ENCODE measurements around the gene ZGPAT.

ZGPAT gene

DNA sequence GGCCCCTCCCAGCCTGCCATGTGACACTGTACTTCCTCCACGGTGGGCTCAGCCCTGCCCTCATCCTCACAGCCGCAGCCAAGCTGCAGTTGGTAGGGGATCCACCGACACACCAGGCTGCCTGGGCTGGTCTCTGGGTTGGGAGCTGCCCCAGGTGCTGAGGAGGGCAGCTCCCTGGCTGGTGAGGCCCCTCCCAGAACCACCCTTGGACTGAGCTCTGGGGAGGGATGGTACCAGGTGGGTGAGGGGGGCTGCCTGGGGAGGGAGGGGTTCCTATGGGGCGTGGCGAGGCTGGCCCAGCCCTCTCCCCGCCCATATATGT lies 11.6 kb upstream of the ZGPAT start:
- Histone ChIP-seq H3K9ac (peak overlapping the region; percentile 72), H4K20me1 (peaks cover 52% of the 10 kb centered on the region), H3K27me3 (no peaks in the 10 kb centered on the region), H3K4me2 (peak overlapping the region; percentile 99), H3K9me3 (no peaks in the 10 kb centered on the region), H3K36me3 (peaks cover 42% of the 10 kb centered on the region), H3K27ac (peak overlapping the region; percentile 82), H3K4me3 (peak overlapping the region; percentile 63), H3K4me1 (peaks cover 70% of the 10 kb centered on the region)
- TF ChIP-seq Cebpa-rat (IDR thresholded peaks at IDR 0.05) = no peak

DNA sequence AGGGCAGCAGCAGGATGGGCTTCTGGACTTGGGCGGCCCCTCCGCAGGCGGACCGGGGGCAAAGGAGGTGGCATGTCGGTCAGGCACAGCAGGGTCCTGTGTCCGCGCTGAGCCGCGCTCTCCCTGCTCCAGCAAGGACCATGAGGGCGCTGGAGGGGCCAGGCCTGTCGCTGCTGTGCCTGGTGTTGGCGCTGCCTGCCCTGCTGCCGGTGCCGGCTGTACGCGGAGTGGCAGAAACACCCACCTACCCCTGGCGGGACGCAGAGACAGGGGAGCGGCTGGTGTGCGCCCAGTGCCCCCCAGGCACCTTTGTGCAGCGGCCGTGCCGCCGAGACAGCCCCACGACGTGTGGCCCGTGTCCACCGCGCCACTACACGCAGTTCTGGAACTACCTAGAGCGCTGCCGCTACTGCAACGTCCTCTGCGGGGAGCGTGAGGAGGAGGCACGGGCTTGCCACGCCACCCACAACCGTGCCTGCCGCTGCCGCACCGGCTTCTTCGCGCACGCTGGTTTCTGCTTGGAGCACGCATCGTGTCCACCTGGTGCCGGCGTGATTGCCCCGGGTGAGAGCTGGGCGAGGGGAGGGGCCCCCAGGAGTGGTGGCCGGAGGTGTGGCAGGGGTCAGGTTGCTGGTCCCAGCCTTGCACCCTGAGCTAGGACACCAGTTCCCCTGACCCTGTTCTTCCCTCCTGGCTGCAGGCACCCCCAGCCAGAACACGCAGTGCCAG lies 11.0 kb upstream of the ZGPAT start, which contains the start of gene TNFRSF6B:
TNFRSF6B (plus strand) TSS at position 25 of the 729 bp plus-strand sequence; CDS start at position 141, 116 bp downstream.
- Histone ChIP-seq H3K9me3 (no peaks in the 10 kb centered on the region), H3K27ac (peak within 1 kb of the TSS; percentile 82), H3K27me3 (no peaks in the 10 kb centered on the region), H3K9ac (peak within 1 kb of the TSS; percentile 72), H3K4me2 (peak within 1 kb of the TSS; percentile 99), H4K20me1 (peaks cover 51% of the 10 kb centered on the region), H3K4me3 (peak within 1 kb of the TSS; percentile 63), H3K4me1 (peaks cover 65% of the 10 kb centered on the region), H3K36me3 (peaks cover 47% of the 10 kb centered on the region)
- TF ChIP-seq Cebpa-rat (IDR thresholded peaks at IDR 0.05) = no peak

DNA sequence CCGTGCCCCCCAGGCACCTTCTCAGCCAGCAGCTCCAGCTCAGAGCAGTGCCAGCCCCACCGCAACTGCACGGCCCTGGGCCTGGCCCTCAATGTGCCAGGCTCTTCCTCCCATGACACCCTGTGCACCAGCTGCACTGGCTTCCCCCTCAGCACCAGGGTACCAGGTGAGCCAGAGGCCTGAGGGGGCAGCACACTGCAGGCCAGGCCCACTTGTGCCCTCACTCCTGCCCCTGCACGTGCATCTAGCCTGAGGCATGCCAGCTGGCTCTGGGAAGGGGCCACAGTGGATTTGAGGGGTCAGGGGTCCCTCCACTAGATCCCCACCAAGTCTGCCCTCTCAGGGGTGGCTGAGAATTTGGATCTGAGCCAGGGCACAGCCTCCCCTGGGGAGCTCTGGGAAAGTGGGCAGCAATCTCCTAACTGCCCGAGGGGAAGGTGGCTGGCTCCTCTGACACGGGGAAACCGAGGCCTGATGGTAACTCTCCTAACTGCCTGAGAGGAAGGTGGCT lies 10.4 kb upstream of the ZGPAT start:
- Histone ChIP-seq H3K27ac (peak overlapping the region; percentile 82; the same call in 1 of the 2 replicates), H3K9me3 (no peaks in the 10 kb centered on the region), H3K9ac (peak overlapping the region; percentile 72), H3K4me3 (peak overlapping the region; percentile 63), H3K27me3 (no peaks in the 10 kb centered on the region), H3K4me1 (peaks cover 59% of the 10 kb centered on the region), H3K4me2 (peak overlapping the region; percentile 99), H3K36me3 (peaks cover 52% of the 10 kb centered on the region), H4K20me1 (peaks cover 50% of the 10 kb centered on the region)
- no peak for TF ChIP-seq Cebpa-rat (IDR thresholded peaks at IDR 0.05)

DNA sequence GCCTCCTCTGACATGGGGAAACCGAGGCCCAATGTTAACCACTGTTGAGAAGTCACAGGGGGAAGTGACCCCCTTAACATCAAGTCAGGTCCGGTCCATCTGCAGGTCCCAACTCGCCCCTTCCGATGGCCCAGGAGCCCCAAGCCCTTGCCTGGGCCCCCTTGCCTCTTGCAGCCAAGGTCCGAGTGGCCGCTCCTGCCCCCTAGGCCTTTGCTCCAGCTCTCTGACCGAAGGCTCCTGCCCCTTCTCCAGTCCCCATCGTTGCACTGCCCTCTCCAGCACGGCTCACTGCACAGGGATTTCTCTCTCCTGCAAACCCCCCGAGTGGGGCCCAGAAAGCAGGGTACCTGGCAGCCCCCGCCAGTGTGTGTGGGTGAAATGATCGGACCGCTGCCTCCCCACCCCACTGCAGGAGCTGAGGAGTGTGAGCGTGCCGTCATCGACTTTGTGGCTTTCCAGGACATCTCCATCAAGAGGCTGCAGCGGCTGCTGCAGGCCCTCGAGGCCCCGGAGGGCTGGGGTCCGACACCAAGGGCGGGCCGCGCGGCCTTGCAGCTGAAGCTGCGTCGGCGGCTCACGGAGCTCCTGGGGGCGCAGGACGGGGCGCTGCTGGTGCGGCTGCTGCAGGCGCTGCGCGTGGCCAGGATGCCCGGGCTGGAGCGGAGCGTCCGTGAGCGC lies 9.8 kb upstream of the ZGPAT start:
- peaks cover 58% of the 10 kb centered on the region for H3K36me3 ChIP-seq
- peaks cover 55% of the 10 kb centered on the region for H3K4me1 ChIP-seq
- no peak overlapping the region; the same call in 1 of the 2 replicates for H3K9ac ChIP-seq
- no peaks in the 10 kb centered on the region for H3K9me3 ChIP-seq
- H4K20me1 ChIP-seq = peaks cover 55% of the 10 kb centered on the region
- no peak for TF ChIP-seq Cebpa-rat (IDR thresholded peaks at IDR 0.05)
- no peak overlapping the region; the same call in 1 of the 2 replicates for H3K4me3 ChIP-seq
- H3K4me2 ChIP-seq = peak overlapping the region; percentile 99
- H3K27ac ChIP-seq = no peak overlapping the region
- no peaks in the 10 kb centered on the region for H3K27me3 ChIP-seq

DNA sequence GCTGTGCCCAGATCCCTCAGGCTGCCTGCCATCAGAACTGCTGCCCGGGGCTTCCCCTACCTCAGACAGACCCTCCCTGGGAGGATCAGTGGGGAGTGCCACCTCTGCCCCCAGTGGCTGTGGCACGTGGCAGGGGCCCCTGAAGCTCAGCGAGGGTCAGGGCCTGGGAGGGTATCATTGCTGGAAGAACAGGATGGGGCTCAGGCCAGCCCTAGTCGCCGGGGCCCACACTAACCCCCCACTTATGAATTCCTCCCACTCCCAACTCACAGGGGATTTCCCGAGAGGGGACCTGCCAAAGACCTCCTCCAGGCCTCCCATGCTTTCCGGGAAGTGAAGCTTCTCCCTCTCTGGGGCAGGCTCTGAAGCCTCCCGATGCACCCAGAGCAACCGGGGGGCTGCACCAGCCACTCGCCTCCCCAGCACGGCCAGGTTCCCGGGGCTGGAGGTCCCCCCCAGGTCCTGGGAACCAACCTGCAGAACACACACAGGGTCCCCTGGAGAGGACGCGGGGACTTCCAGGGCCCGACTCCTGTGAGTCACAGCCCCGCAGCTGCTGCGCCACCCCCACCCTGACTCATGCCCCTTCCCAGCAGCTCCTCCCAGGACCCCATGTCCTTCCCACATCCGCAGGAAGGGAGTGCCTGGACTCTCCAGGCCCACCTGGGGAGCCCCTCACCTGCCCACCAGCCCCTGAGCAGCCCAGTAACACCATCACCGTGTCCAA lies 8.9 kb upstream of the ZGPAT start:
- H4K20me1 ChIP-seq = peaks cover 64% of the 10 kb centered on the region
- H3K36me3 ChIP-seq = peaks cover 64% of the 10 kb centered on the region
- H3K27ac ChIP-seq = peak overlapping the region; percentile 58; the same call in 1 of the 2 replicates
- no peak for TF ChIP-seq Cebpa-rat (IDR thresholded peaks at IDR 0.05)
- no peak overlapping the region for H3K4me3 ChIP-seq
- H3K9me3 ChIP-seq = no peaks in the 10 kb centered on the region
- H3K9ac ChIP-seq = no peak overlapping the region
- H3K4me1 ChIP-seq = peaks cover 55% of the 10 kb centered on the region
- H3K27me3 ChIP-seq = no peaks in the 10 kb centered on the region
- H3K4me2 ChIP-seq = peak overlapping the region; percentile 34; the same call in 1 of the 2 replicates

DNA sequence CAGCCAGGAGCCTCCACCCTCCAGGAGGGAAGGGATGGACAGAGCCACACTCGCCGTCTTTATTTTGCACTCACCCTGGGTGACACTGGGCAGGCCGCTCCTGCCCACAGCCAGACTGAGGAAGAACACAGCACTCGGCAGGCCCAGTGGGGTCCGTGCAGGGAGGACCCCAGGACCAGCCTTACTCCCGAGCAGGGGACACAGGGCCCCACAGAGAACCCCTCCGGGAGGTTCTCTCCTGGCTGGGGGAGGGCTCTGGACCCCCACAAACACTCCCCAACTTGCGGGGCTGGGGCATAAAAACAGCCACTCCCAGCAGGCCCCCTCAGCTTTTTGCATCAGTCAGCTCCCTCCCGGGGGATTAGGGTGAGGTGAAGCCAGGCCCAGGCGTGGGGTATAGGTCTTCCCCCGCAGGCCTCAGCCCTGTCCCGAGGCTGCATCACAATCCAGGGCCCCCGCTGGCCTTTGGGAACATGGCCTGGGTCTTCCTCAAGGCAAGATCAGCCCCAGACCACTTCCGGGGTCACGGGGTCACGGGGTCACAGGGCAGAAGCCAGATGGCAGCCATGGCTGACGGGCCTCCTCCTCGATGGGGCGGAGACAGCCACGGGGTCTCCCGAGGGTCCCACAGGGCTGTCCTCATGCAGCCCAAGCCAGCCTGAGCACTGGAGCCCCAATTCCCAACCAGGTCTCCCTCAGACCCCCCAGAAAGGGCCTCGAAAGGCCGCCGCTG lies 8.2 kb upstream of the ZGPAT start:
- Histone ChIP-seq H3K9ac (0 out of 2 replicates have a peak overlapping the region, but pooled peaks have one; percentile 38), H3K36me3 (peaks cover 65% of the 10 kb centered on the region), H4K20me1 (peaks cover 71% of the 10 kb centered on the region), H3K27me3 (no peaks in the 10 kb centered on the region), H3K4me2 (peak overlapping the region; percentile 34), H3K9me3 (no peaks in the 10 kb centered on the region), H3K27ac (peak overlapping the region; percentile 58), H3K4me3 (no peak overlapping the region), H3K4me1 (peaks cover 55% of the 10 kb centered on the region)
- no peak for TF ChIP-seq Cebpa-rat (IDR thresholded peaks at IDR 0.05)

DNA sequence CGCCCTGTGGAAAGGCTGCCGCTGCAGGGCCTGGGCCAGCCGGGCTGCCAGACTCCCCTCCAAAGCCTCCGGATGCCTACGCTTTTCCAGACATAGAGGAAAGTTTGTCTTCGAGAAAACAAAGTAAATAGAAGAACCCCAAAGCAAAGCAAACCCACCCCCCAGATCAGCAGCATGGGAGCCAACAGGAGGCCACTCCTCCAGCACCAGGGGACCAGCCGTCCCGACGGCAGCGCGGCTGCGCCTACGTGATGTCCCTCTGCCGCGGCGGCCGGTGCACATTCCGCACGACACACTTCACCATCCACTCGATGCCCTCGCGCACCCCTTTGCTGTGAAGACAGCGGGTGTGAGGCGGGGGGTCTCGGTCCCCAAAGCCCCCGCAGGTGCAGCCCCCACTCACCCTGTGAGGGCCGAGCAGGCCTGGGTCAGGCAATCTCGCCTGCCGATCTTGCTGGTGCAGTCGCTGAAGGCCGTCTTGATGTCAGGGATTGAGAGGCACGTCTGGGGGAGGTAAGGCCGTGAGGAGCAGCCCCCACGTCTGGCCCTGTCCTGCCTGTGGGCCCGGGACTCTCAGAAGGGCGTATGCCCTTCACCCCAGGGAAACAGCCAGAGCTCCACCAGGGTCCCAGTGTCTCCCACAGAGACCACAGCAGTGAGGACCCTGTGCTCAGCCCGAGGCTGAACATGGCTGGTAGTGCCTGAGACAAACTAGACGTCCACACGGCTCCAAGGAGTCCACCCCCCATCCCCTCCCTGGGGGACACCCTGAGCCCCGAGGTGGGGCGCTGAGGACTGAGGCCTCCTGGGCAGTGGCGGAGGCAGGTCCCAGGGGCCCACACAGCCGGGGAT lies 7.4 kb upstream of the ZGPAT start:
- Histone ChIP-seq H3K4me2 (peak overlapping the region; percentile 34), H3K36me3 (peaks cover 66% of the 10 kb centered on the region), H3K27me3 (no peaks in the 10 kb centered on the region), H3K9ac (no peak overlapping the region), H3K27ac (no peak overlapping the region), H3K4me1 (peaks cover 52% of the 10 kb centered on the region), H3K9me3 (no peaks in the 10 kb centered on the region), H3K4me3 (no peak overlapping the region), H4K20me1 (peaks cover 79% of the 10 kb centered on the region)
- TF ChIP-seq Cebpa-rat (IDR thresholded peaks at IDR 0.05) = no peak

DNA sequence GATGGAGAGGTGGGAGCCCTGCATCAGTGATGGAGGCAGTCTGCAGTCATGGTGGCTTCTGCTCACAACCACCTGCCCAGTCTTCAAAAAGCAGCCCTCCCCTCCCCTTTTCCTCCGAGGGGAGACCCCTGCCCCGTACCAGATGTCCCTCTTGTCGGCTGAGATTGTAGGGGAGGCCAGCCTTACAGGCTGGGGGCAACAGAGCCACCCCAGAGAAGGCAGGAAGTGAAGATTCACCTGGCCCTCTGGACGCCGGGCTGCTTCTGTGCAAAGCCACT lies 6.8 kb upstream of the ZGPAT start:
- Histone ChIP-seq H3K27ac (no peak overlapping the region), H3K27me3 (no peaks in the 10 kb centered on the region), H4K20me1 (peaks cover 85% of the 10 kb centered on the region), H3K4me3 (no peak overlapping the region), H3K4me1 (peaks cover 49% of the 10 kb centered on the region), H3K9me3 (no peaks in the 10 kb centered on the region), H3K9ac (no peak overlapping the region; the same call in 1 of the 2 replicates), H3K36me3 (peaks cover 67% of the 10 kb centered on the region), H3K4me2 (no peak overlapping the region)
- no peak for TF ChIP-seq Cebpa-rat (IDR thresholded peaks at IDR 0.05)
